ENCODE measurements around the gene USP47. TPM values are rescaled to one million over a fixed set of nuclear protein-coding genes. Genes with fewer than 3 reads are reported as not detected.

USP47 gene
- polyA plus RNA-seq, 1 experiment = 15.0 TPM

- TF ChIP-seq, protein P1, sequence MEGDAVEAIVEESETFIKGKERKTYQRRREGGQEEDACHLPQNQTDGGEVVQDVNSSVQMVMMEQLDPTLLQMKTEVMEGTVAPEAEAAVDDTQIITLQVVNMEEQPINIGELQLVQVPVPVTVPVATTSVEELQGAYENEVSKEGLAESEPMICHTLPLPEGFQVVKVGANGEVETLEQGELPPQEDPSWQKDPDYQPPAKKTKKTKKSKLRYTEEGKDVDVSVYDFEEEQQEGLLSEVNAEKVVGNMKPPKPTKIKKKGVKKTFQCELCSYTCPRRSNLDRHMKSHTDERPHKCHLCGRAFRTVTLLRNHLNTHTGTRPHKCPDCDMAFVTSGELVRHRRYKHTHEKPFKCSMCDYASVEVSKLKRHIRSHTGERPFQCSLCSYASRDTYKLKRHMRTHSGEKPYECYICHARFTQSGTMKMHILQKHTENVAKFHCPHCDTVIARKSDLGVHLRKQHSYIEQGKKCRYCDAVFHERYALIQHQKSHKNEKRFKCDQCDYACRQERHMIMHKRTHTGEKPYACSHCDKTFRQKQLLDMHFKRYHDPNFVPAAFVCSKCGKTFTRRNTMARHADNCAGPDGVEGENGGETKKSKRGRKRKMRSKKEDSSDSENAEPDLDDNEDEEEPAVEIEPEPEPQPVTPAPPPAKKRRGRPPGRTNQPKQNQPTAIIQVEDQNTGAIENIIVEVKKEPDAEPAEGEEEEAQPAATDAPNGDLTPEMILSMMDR (IDR thresholded peaks at IDR 0.05; ENCODE audit: insufficient read depth, low read depth, low read length) = no peak
- ChIA-PET POLR2A (no interaction called here), CTCF (interaction anchor here (0.6 to 1.2 kb wide), 3 partner anchors 17 to 463 kb away, joined by 3 read pairs; no protein-coding TSS in a partner anchor)
- Histone ChIP-seq H3K4me3 (ENCODE audit: low read depth, low read length) (no peak overlapping the region), H3K27me3 (ENCODE audit: control insufficient read depth, insufficient read depth, low read length) (no peaks in the 10 kb centered on the region), H3K36me3 (ENCODE audit: control insufficient read depth, insufficient read depth, low read length) (no peaks in the 10 kb centered on the region)
- DNase-seq (ENCODE audit: low read depth) = no peak
Measured at GRCh38 chr11:11817957-11818356, 23.8 kb upstream of the USP47 start.

GRCh38 chr11:11818529-11819121 lies 23.1 kb upstream of the USP47 start:
- ChIA-PET CTCF (interaction anchor here (0.8 to 1.2 kb wide), 3 partner anchors 18 to 463 kb away, joined by 3 read pairs; no protein-coding TSS in a partner anchor), POLR2A (no interaction called here)
- H3K4me3 ChIP-seq (ENCODE audit: low read depth, low read length) = no peak overlapping the region
- no peaks in the 10 kb centered on the region for H3K36me3 ChIP-seq (ENCODE audit: control insufficient read depth, insufficient read depth, low read length)
- DNase-seq (ENCODE audit: low read depth) = no peak
- no peaks in the 10 kb centered on the region for H3K27me3 ChIP-seq (ENCODE audit: control insufficient read depth, insufficient read depth, low read length)
- TF ChIP-seq, protein P1 (IDR thresholded peaks at IDR 0.05; ENCODE audit: insufficient read depth, low read depth, low read length) = no peak

DNA sequence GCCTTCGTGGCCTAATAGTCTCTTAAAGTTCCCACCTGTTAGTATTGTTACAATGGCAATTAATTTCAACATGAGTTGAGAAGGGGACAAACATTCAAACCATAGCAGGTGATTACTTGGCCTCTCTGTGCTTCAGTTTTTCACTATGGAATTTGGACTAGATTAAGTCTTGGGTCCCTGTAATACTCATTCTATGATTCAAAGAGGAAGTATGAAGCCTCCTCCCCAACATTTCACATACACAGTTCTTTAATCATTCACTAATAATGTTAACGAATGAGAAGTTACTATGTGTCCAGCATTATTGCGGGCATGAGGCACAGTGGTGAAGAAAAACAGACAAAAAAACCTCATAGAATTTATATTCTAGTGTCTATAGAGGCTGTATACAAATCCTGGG lies 19.9 kb upstream of the USP47 start:
- POLR2A ChIA-PET = no interaction called here
- no peaks in the 10 kb centered on the region for H3K27me3 ChIP-seq (ENCODE audit: control insufficient read depth, insufficient read depth, low read length)
- TF ChIP-seq, protein P1 (IDR thresholded peaks at IDR 0.05; ENCODE audit: insufficient read depth, low read depth, low read length) = no peak
- no peaks in the 10 kb centered on the region for H3K36me3 ChIP-seq (ENCODE audit: control insufficient read depth, insufficient read depth, low read length)
- DNase-seq (ENCODE audit: low read depth) = no peak
- CTCF ChIA-PET = interaction anchor here (0.6 kb wide), 1 partner anchor 33 kb away, joined by 3 read pairs; no protein-coding TSS in a partner anchor
- no peak overlapping the region for H3K4me3 ChIP-seq (ENCODE audit: low read depth, low read length)

DNA sequence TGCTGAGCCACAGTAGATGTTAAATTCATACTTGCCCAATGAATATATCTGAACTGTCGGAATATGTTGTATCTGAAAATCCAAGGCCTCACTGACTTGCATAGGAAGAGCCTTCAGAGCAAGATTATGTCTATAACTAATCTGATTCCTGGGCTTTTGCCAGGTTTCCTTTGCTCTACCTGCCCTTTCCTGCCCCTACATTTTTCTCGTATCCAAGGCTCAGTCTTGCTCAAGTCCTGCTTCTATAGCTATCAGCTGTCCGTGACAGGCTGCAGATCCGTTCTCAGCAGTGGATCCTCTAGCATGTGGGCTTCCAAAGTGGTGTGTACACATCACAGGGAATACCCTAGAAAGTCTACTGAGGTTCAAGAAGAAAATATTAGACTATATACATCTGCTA lies 18.8 kb upstream of the USP47 start:
- TF ChIP-seq, protein P1 (IDR thresholded peaks at IDR 0.05; ENCODE audit: insufficient read depth, low read depth, low read length) = no peak
- POLR2A ChIA-PET = no interaction called here
- Histone ChIP-seq H3K4me3 (ENCODE audit: low read depth, low read length) (no peak overlapping the region), H3K36me3 (ENCODE audit: control insufficient read depth, insufficient read depth, low read length) (no peaks in the 10 kb centered on the region), H3K27me3 (ENCODE audit: control insufficient read depth, insufficient read depth, low read length) (no peaks in the 10 kb centered on the region)
- DNase-seq (ENCODE audit: low read depth) = no peak
- CTCF ChIA-PET = no interaction called here

- no peaks in the 10 kb centered on the region for H3K36me3 ChIP-seq (ENCODE audit: control insufficient read depth, insufficient read depth, low read length)
- no peak for DNase-seq (ENCODE audit: low read depth)
- no peak overlapping the region for H3K4me3 ChIP-seq (ENCODE audit: low read depth, low read length)
- CTCF ChIA-PET = interaction anchor here (0.7 to 0.8 kb wide), 2 partner anchors 10 to 15 kb away, joined by 3 read pairs; partner anchors contain the start of gene USP47
- POLR2A ChIA-PET = no interaction called here
- TF ChIP-seq, protein P1 (IDR thresholded peaks at IDR 0.05; ENCODE audit: insufficient read depth, low read depth, low read length) = no peak
- 0 out of 2 replicates have a peak, but pooled peaks cover 2% of the 10 kb centered on the region for H3K27me3 ChIP-seq (ENCODE audit: control insufficient read depth, insufficient read depth, low read length)
Measured at GRCh38 chr11:11826260-11826659, 15.5 kb upstream of the USP47 start.

All from BJ (cell line).